ENCODE results near the gene MTCL3.

MTCL3 gene

GRCh38 chr6:127481111-127481510 is 38.0 kb downstream of the MTCL3 start:
- Histone ChIP-seq H3K27me3 (no peaks in the 10 kb centered on the region), H3K27ac (no peak overlapping the region), H3K4me1 (no peaks in the 10 kb centered on the region), H3K36me3 (no peaks in the 10 kb centered on the region), H3K9me3 (no peaks in the 10 kb centered on the region), H3K4me3 (no peak overlapping the region)
- no peak for TF ChIP-seq CTCF (IDR thresholded peaks at IDR 0.05)
- no peak for DNase-seq
- intact Hi-C loops (cut with DNase I; ENCODE audit: low total_unique reads), result no loop called here

GRCh38 chr6:127477658-127478057 is 41.5 kb downstream of the MTCL3 start:
- intact Hi-C loops (cut with DNase I; ENCODE audit: low total_unique reads), result no loop called here
- Histone ChIP-seq H3K27ac (no peak overlapping the region), H3K9me3 (no peaks in the 10 kb centered on the region), H3K27me3 (no peaks in the 10 kb centered on the region), H3K36me3 (peaks cover 0 to 6% (median 4%) of the 10 kb centered on the region in 3 donors), H3K4me1 (no peaks in the 10 kb centered on the region), H3K4me3 (no peak overlapping the region)
- DNase-seq, result no peak
- TF ChIP-seq CTCF (IDR thresholded peaks at IDR 0.05), result no peak

GRCh38 chr6:127475823-127476176 is 43.3 kb downstream of the MTCL3 start:
- Histone ChIP-seq H3K4me3 (no peak overlapping the region), H3K4me1 (no peaks in the 10 kb centered on the region), H3K27ac (no peak overlapping the region), H3K27me3 (no peaks in the 10 kb centered on the region), H3K9me3 (no peaks in the 10 kb centered on the region), H3K36me3 (peaks cover 0 to 6% (median 4%) of the 10 kb centered on the region in 3 donors)
- DNase-seq, result no peak
- TF ChIP-seq CTCF (IDR thresholded peaks at IDR 0.05), result no peak
- intact Hi-C loops (cut with DNase I; ENCODE audit: low total_unique reads), result no loop called here

GRCh38 chr6:127475135-127475822 is 43.9 kb downstream of the MTCL3 start:
- H3K9me3 ChIP-seq, result no peaks in the 10 kb centered on the region
- intact Hi-C loops (cut with DNase I; ENCODE audit: low total_unique reads), result no loop called here
- H3K4me3 ChIP-seq, result no peak overlapping the region
- H3K36me3 ChIP-seq, result peaks cover 0 to 6% (median 4%) of the 10 kb centered on the region in 3 donors
- no peak overlapping the region for H3K27ac ChIP-seq
- no peaks in the 10 kb centered on the region for H3K27me3 ChIP-seq
- no peak for DNase-seq
- no peak for TF ChIP-seq CTCF (IDR thresholded peaks at IDR 0.05)
- no peaks in the 10 kb centered on the region for H3K4me1 ChIP-seq

GRCh38 chr6:127471379-127472255 is 47.5 kb downstream of the MTCL3 start:
- intact Hi-C loops (cut with DNase I; ENCODE audit: low total_unique reads), result no loop called here
- H3K4me3 ChIP-seq, result no peak overlapping the region
- no peak for DNase-seq

More at GRCh38 chr6:127471379-127472255, 47.5 kb downstream of the MTCL3 start:
- no peaks in the 10 kb centered on the region for H3K27me3 ChIP-seq
- no peak overlapping the region for H3K27ac ChIP-seq
- H3K4me1 ChIP-seq, result no peaks in the 10 kb centered on the region
- H3K36me3 ChIP-seq, result peaks cover 0 to 6% (median 4%) of the 10 kb centered on the region in 3 donors
- H3K9me3 ChIP-seq, result no peaks in the 10 kb centered on the region
- TF ChIP-seq CTCF (IDR thresholded peaks at IDR 0.05), result no peak
